Breast epithelium (tissue), 4 donors: ENCODE data around the gene CACHD1. TPM values are rescaled to one million over a fixed set of nuclear protein-coding genes. Genes with fewer than 3 reads are reported as not detected.

Experiments
- DNase-seq, 2 donors: peaks; one replicate each; pipeline ENCODE4 v3.0.0-alpha.2; 2019; ENCODE audit warnings: low spot score in 2 of 2
- H3K27ac ChIP-seq, 2 donors: fragments of 200-600 bp; sonication (generic) in 1 of 2; one replicate each; pipeline ENCODE4 v1.5.1; 2016 to 2019; ENCODE audit warnings: mild to moderate bottlenecking in 1 of 2
- H3K27me3 ChIP-seq, 2 donors: fragments of 200-600 bp; sonication (generic) in 1 of 2; one replicate each; pipeline versions ENCODE4 v1.5.1 to v1.6.0; 2017 to 2019; ENCODE audit warnings: control low read depth in 1 of 2, mild to moderate bottlenecking in 1 of 2
- H3K36me3 ChIP-seq: fragments of 200-600 bp; one replicate; pipeline ENCODE4 v1.5.1; 2019
- H3K4me1 ChIP-seq, 2 donors: fragments of 200-600 bp; sonication (generic); one replicate each; pipeline ENCODE4 v1.5.1; 2016 to 2019; ENCODE audit warnings: control low read depth in 1 of 2
- H3K4me3 ChIP-seq, 3 donors: fragments of 200-600 bp; sonication (generic); 1 replicate in 2 of 3; 2 replicates in 1 of 3; pipeline ENCODE4 v1.5.1; 2016 to 2019; ENCODE audit warnings: mild to moderate bottlenecking in 3 of 3, moderate library complexity in 2 of 3
- H3K9me3 ChIP-seq, 2 donors: fragments of 200-600 bp; sonication (generic) in 1 of 2; one replicate each; pipeline ENCODE4 v1.5.1; 2016 to 2019; ENCODE audit warnings: control low read depth in 1 of 2
- POLR2A ChIP-seq: fragments of 450-650 bp; IDR thresholded peaks from one replicate; pipeline ENCODE4 v1.6.1; 2016; ENCODE audit warnings: antibody characterized with exemption, mild to moderate bottlenecking, moderate library complexity
- POLR2AphosphoS5 ChIP-seq, 3 donors: sonication (generic); formaldehyde crosslinking; IDR thresholded peaks; one replicate each; pipeline ENCODE4 v1.6.1; 2017; ENCODE audit warnings: antibody characterized with exemption in 3 of 3
- intact Hi-C: fragments of 100-400 bp; cut with DNase I; formaldehyde crosslinking; loops from one replicate; pipeline ENCODE4 v1.15.1; 2023; ENCODE audit warnings: low total_unique reads
- total RNA-seq, 3 donors: library from RNA; depleted of rRNA; stranded (reverse); fragments of >200 nt; gene quantifications; one replicate each; pipeline ENCODE4 v1.1.0, GENCODE V29; 2016
- TF ChIP-seq, protein P1 (sequence below), 3 donors: fragments of 450-650 bp; IDR thresholded peaks; one replicate each; pipeline ENCODE4 v1.5.1; 2016 to 2017; ENCODE audit warnings: antibody characterized with exemption in 3 of 3, mild to moderate bottlenecking in 3 of 3, moderate library complexity in 3 of 3

The CACHD1 gene
- total RNA-seq, 3 donors from 2014 or later = 21.6 to 31.9 (median 25.3) TPM

DNA sequence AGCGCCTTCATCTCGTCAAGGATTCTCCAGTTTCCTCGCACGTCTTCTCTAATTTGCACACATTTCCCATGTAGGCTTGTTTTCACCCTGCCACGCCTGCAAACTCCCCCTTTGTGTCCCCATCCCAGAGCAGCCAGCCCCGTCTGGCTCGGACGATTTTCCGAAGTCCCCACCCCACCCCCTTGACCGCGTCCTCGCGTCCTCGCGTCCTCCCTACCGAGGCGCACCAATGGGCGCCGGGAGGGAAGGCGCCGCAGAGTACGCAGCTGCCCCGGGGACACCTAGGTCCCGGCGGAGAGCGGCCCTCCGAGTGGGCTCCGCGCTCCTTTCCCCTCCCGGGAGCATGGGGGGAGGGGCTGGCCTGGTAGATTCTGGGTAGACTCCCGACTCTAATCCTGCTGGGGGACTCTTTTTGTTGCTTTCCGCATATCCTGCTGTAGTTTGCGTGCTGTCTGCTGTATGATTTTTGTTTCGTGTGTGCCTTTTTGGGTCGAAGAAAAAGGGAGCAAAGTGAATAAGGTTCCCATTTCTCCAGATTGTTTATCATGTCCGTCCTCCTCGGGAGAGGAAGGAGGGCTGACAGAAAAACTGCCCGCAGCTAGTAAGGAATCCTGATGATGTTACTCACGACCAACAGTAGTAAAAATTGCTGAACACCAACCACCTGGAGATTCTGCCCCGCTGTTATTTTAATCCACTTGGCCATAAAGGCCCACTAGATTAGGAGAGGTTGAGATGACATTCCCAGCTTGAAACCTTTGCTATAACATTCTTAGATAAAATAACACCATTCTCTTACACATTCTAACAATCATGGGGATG lies 1.5 kb downstream of the CACHD1 start:
- Histone ChIP-seq H3K4me1 (peaks cover 4 to 12% of the 10 kb centered on the region in 2 donors), H3K4me3 (peak overlapping the region; percentile 79 to 83 (median 81)), H3K9me3 (no peaks in the 10 kb centered on the region), H3K27ac (peak overlapping the region; percentile 82 to 91), H3K36me3 (no peaks in the 10 kb centered on the region), H3K27me3 (no peaks in the 10 kb centered on the region)
- DNase-seq = peak in 1 of 2 donors; percentile 53
- intact Hi-C loops = no loop called here
- TF ChIP-seq, protein P1, sequence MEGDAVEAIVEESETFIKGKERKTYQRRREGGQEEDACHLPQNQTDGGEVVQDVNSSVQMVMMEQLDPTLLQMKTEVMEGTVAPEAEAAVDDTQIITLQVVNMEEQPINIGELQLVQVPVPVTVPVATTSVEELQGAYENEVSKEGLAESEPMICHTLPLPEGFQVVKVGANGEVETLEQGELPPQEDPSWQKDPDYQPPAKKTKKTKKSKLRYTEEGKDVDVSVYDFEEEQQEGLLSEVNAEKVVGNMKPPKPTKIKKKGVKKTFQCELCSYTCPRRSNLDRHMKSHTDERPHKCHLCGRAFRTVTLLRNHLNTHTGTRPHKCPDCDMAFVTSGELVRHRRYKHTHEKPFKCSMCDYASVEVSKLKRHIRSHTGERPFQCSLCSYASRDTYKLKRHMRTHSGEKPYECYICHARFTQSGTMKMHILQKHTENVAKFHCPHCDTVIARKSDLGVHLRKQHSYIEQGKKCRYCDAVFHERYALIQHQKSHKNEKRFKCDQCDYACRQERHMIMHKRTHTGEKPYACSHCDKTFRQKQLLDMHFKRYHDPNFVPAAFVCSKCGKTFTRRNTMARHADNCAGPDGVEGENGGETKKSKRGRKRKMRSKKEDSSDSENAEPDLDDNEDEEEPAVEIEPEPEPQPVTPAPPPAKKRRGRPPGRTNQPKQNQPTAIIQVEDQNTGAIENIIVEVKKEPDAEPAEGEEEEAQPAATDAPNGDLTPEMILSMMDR (IDR thresholded peaks at IDR 0.05) = no peak
- TF ChIP-seq POLR2A (no peak), POLR2AphosphoS5 (IDR thresholded peaks at IDR 0.05) (peak in 2 of 3 donors; percentile 10 to 30)

DNA sequence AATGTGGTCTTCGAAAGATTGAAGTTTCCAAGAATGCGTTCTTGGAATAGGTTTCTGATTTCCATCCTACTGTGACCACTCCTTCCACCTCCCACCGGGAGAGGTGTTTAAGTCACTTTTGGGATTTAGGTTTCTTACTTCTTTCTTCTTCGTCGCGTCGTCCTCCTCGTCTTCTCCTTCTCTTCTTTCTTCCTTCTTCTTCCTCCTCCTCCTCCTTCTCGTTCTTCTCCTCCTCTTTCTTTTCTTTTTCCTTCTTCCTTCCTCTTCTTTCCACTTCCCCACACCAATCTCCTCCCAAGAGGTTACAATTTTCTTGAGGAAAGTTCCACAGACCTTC lies 2.1 kb downstream of the CACHD1 start:
- intact Hi-C loops = no loop called here
- Histone ChIP-seq H3K4me1 (peaks cover 4 to 12% of the 10 kb centered on the region in 2 donors), H3K27ac (peak overlapping the region; percentile 82 to 91)

DNA sequence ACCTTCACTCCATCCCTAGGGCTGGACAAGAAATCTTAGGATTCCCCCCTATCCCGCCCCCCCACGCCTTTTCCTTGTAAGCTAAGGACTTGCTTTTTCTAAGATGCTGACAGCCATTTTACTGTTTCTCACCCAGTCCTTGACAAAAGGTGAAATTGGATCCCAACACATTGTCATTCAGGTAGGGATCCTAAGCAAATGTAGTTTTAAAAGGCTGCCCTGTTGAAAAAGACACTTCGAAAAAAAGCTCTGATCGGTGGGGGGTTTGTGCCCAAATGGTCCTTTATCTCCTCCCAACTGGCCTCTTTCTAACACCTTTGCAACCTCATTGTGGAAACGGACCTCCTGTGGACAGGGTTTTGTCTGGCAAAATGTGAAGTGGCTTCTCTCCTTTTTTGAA lies 2.9 kb downstream of the CACHD1 start:
- H3K27ac ChIP-seq = no peak overlapping the region
- TF ChIP-seq, protein P1 (IDR thresholded peaks at IDR 0.05) = no peak
- TF ChIP-seq POLR2A (no peak), POLR2AphosphoS5 (IDR thresholded peaks at IDR 0.05) (no peak)
- no peaks in the 10 kb centered on the region for H3K36me3 ChIP-seq
- no peak for DNase-seq
- no peaks in the 10 kb centered on the region for H3K27me3 ChIP-seq
- no peaks in the 10 kb centered on the region for H3K9me3 ChIP-seq
- intact Hi-C loops = no loop called here
- peak overlapping the region in 2 of 3 donors; percentile 81 to 83 for H3K4me3 ChIP-seq
- peaks cover 4 to 12% of the 10 kb centered on the region in 2 donors for H3K4me1 ChIP-seq

More for the DNA sequence above, 2.1 kb downstream of the CACHD1 start:
- Histone ChIP-seq H3K4me3 (peak overlapping the region; percentile 79 to 83 (median 81)), H3K9me3 (no peaks in the 10 kb centered on the region), H3K36me3 (no peaks in the 10 kb centered on the region), H3K27me3 (no peaks in the 10 kb centered on the region)
- TF ChIP-seq, protein P1 (IDR thresholded peaks at IDR 0.05) = no peak
- TF ChIP-seq POLR2AphosphoS5 (IDR thresholded peaks at IDR 0.05) = no peak
- no peak for TF ChIP-seq POLR2A
- no peak for DNase-seq

DNA sequence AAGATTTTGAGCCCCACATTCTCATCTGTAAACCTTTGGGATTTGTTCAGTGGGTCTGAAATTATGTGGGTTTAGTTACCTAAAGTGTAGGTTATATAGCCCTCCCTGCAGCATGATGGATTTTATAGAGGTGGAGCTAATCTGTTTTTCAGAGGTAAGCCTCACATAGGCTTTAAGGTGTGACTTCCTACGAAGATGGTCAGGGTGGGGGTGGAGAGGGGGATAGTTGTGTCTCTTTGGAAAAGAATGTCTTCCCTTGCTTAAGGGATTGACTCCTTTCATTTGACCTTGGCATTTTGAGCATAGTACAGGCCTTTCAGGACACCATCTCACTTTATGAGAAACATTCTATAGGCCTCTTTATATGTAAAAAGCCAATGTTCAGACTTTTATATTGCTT lies 3.4 kb downstream of the CACHD1 start:
- H3K27ac ChIP-seq = peak overlapping the region in 1 of 2 donors; percentile 14
- H3K36me3 ChIP-seq = no peaks in the 10 kb centered on the region
- H3K9me3 ChIP-seq = no peaks in the 10 kb centered on the region
- intact Hi-C loops = no loop called here
- peak overlapping the region in 2 of 3 donors; percentile 81 to 83 for H3K4me3 ChIP-seq
- TF ChIP-seq, protein P1 (IDR thresholded peaks at IDR 0.05) = no peak
- TF ChIP-seq POLR2AphosphoS5 (IDR thresholded peaks at IDR 0.05) = no peak
- TF ChIP-seq POLR2A = no peak
- DNase-seq = no peak
- no peaks in the 10 kb centered on the region for H3K27me3 ChIP-seq
- H3K4me1 ChIP-seq = peaks cover 4 to 12% of the 10 kb centered on the region in 2 donors

DNA sequence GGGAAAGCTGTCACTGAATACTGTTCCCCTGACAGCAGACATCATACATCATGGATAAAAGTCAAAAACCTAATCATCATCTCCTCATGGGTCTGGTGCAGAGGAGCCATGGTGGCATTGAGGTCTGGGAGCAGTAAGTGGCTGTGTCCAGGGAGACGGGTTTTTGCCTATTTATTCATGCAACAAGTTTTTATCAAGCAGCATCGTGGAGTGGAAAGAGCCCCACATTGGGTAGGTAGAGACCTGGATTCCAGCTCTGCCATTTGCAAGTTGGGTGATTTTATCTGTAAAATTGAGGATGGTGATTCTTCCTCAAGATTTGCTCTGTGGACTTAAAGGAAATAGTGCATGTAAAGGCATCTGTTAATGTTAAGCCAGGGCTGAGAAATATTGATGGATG lies 4.2 kb downstream of the CACHD1 start:
- no peaks in the 10 kb centered on the region for H3K36me3 ChIP-seq
- H3K27me3 ChIP-seq = no peaks in the 10 kb centered on the region
- no peaks in the 10 kb centered on the region for H3K9me3 ChIP-seq
- peaks cover 4 to 12% of the 10 kb centered on the region in 2 donors for H3K4me1 ChIP-seq
- TF ChIP-seq POLR2AphosphoS5 (IDR thresholded peaks at IDR 0.05) (no peak), POLR2A (no peak)
- TF ChIP-seq, protein P1 (IDR thresholded peaks at IDR 0.05) = no peak
- intact Hi-C loops = no loop called here
- peak overlapping the region; percentile 59 to 60 for H3K27ac ChIP-seq
- H3K4me3 ChIP-seq = no peak overlapping the region
- DNase-seq = no peak
